GM18868 (cell line): ENCODE data around the gene KMT5C.
"Not testable (repeated sequence)": the region's sequence is repeated elsewhere in the genome, so short reads cannot be mapped to it uniquely, and the experiment has no call there.

Experiments
- ATAC-seq: cut with Tn5 transposase; IDR thresholded peaks from one replicate; pipeline ENCODE4 v1.9.1; 2021; ENCODE audit warnings: mild to moderate bottlenecking, moderate library complexity; ENCODE audit not compliant: unreplicated experiment

Gene KMT5C

GRCh38 chr19:55316646-55317045 lies 23.0 kb upstream of the KMT5C start:
- ATAC-seq = no peak

GRCh38 chr19:55319785-55320184 lies 19.9 kb upstream of the KMT5C start:
- ATAC-seq = no peak

GRCh38 chr19:55320844-55321419 lies 18.7 kb upstream of the KMT5C start:
- ATAC-seq = no peak

- no peak for ATAC-seq
These were observed 18.1 kb upstream of the KMT5C start for GRCh38 chr19:55321466-55322137.

- no peak for ATAC-seq
These were observed 17.3 kb upstream of the KMT5C start for GRCh38 chr19:55322204-55322885.

- no peak for ATAC-seq
These were observed 15.0 kb upstream of the KMT5C start for GRCh38 chr19:55324662-55325061.

- ATAC-seq = no peak
These were observed 14.5 kb upstream of the KMT5C start, which contains the start of gene TMEM150B for GRCh38 chr19:55325172-55325571. TMEM150B (minus strand) TSS chr19:55325341; CDS start chr19:55321036, 4,305 bp downstream.

- not testable (repeated sequence) for ATAC-seq
These were observed 10.8 kb upstream of the KMT5C start for GRCh38 chr19:55328774-55329318.

- not testable (repeated sequence) for ATAC-seq
These were observed 9.9 kb upstream of the KMT5C start for GRCh38 chr19:55329791-55330190.

- ATAC-seq = no peak
These were observed 5.8 kb upstream of the KMT5C start for GRCh38 chr19:55333870-55334269.

GRCh38 chr19:55336101-55336500 lies 3.6 kb upstream of the KMT5C start:
- no peak for ATAC-seq

- ATAC-seq = no peak
These were observed 460 bp downstream of the KMT5C start for GRCh38 chr19:55339889-55340783.

GRCh38 chr19:55340784-55341147 lies 1.1 kb downstream of the KMT5C start:
- no peak for ATAC-seq

GRCh38 chr19:55341171-55341588 lies 1.5 kb downstream of the KMT5C start:
- no peak for ATAC-seq

GRCh38 chr19:55341595-55342531 lies 2.2 kb downstream of the KMT5C start:
- no peak for ATAC-seq

GRCh38 chr19:55344444-55344843 lies 4.8 kb downstream of the KMT5C start:
- ATAC-seq = no peak

- no peak for ATAC-seq
These were observed 5.6 kb downstream of the KMT5C start for GRCh38 chr19:55345101-55345817.

- no peak for ATAC-seq
These were observed 6.4 kb downstream of the KMT5C start for GRCh38 chr19:55345818-55346724.
